T-helper 17 cell (primary cell): ENCODE data around the gene ANKLE2. TPM values are rescaled to one million over a fixed set of nuclear protein-coding genes. Genes with fewer than 3 reads are reported as not detected.

Source experiments
- ATAC-seq: fragments of 150-1000 bp; cut with Tn5 transposase; 2 replicates; pipeline ENCODE4 v1.10.0; 2021; ENCODE audit warnings: mild to moderate bottlenecking, moderate library complexity
- DNase-seq, 3 donors: peaks; one replicate each; pipeline versions ENCODE4 v3.0.0 to v3.0.0-alpha.2; 2020 to 2021
- H3K9me3 ChIP-seq: one replicate; pipeline ENCODE4 v1.7.0; 2013; ENCODE audit warnings: low read length, mild to moderate bottlenecking; ENCODE audit not compliant: control insufficient read depth, poor library complexity, severe bottlenecking
- H3K27ac Mint-ChIP-seq: one replicate; pipeline ENCODE4 v1.8.0; 2022; ENCODE audit warnings: mild to moderate bottlenecking, moderate library complexity, mixed read lengths
- H3K27me3 Mint-ChIP-seq: one replicate; pipeline ENCODE4 v1.8.0; 2022; ENCODE audit warnings: mixed read lengths
- H3K36me3 Mint-ChIP-seq: one replicate; pipeline ENCODE4 v1.8.0; 2022; ENCODE audit warnings: low read depth, mixed read lengths
- H3K4me1 Mint-ChIP-seq: one replicate; pipeline ENCODE4 v1.8.0; 2022; ENCODE audit warnings: mild to moderate bottlenecking, mixed read lengths
- H3K4me3 Mint-ChIP-seq: one replicate; pipeline ENCODE4 v1.8.0; 2022; ENCODE audit warnings: mild to moderate bottlenecking, moderate library complexity, mixed read lengths
- total RNA-seq, 4 donors: library from RNA in 2 of 4; stranded (reverse) in 2 of 4; gene quantifications; one replicate each; pipeline ENCODE4 v1.2.3 and lab custom pipeline; 2022 to 2026

ANKLE2 gene
- total RNA-seq, 2 donors from 2014 or later = 82.4 to 84.2 TPM

- H3K27me3 Mint-ChIP-seq = no peaks in the 10 kb centered on the region
- H3K4me3 Mint-ChIP-seq = peak overlapping the region; percentile 49
- peaks cover 9% of the 10 kb centered on the region for H3K36me3 Mint-ChIP-seq
- H3K4me1 Mint-ChIP-seq = peaks cover 10% of the 10 kb centered on the region
- peak overlapping the region; percentile 56 for H3K27ac Mint-ChIP-seq
- no peak for DNase-seq
- H3K9me3 ChIP-seq = no peaks in the 10 kb centered on the region
- no peak for ATAC-seq
Observed at GRCh38 chr12:132730353-132730752, 31.3 kb downstream of the ANKLE2 start.

GRCh38 chr12:132729541-132730320 lies 31.9 kb downstream of the ANKLE2 start:
- Mint-ChIP-seq H3K4me1 (peaks cover 10% of the 10 kb centered on the region), H3K36me3 (peaks cover 9% of the 10 kb centered on the region), H3K27me3 (no peaks in the 10 kb centered on the region), H3K27ac (peak overlapping the region; percentile 56), H3K4me3 (no peak overlapping the region)
- H3K9me3 ChIP-seq = no peaks in the 10 kb centered on the region
- no peak for ATAC-seq
- no peak for DNase-seq

DNA sequence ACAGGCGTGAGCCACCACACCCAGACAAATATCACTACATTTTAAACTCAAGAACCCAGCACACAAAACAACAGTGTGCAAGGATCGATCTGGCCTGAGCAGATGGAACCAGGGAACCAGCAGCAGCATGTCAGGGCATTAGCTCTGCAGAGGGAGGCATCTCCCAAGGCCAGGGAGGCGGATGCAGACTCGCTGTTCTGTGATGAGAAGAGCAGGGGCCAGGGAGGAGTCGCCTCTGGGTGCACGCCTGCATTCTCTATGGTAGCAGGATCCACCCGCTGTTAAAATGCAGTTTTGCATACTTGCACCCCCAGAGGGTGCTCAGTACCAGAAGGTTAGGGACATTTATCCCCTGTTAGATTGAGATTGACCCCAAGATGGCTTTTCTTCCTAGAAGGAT lies 33.1 kb downstream of the ANKLE2 start:
- DNase-seq = no peak
- H3K4me3 Mint-ChIP-seq = no peak overlapping the region
- H3K9me3 ChIP-seq = no peaks in the 10 kb centered on the region
- H3K36me3 Mint-ChIP-seq = peaks cover 9% of the 10 kb centered on the region
- H3K4me1 Mint-ChIP-seq = peaks cover 10% of the 10 kb centered on the region
- peak overlapping the region; percentile 75 for H3K27ac Mint-ChIP-seq
- H3K27me3 Mint-ChIP-seq = no peaks in the 10 kb centered on the region
- no peak for ATAC-seq

GRCh38 chr12:132727091-132727794 lies 34.4 kb downstream of the ANKLE2 start:
- no peak for DNase-seq
- Mint-ChIP-seq H3K36me3 (peaks cover 9% of the 10 kb centered on the region), H3K27me3 (no peaks in the 10 kb centered on the region), H3K4me1 (peaks cover 6% of the 10 kb centered on the region), H3K27ac (no peak overlapping the region), H3K4me3 (no peak overlapping the region)
- no peak for ATAC-seq
- H3K9me3 ChIP-seq = no peaks in the 10 kb centered on the region

GRCh38 chr12:132726386-132726785 lies 35.2 kb downstream of the ANKLE2 start:
- Mint-ChIP-seq H3K27ac (no peak overlapping the region), H3K4me1 (peaks cover 6% of the 10 kb centered on the region), H3K36me3 (peaks cover 6% of the 10 kb centered on the region), H3K27me3 (no peaks in the 10 kb centered on the region), H3K4me3 (no peak overlapping the region)
- H3K9me3 ChIP-seq = no peaks in the 10 kb centered on the region
- no peak for DNase-seq
- no peak for ATAC-seq

- no peaks in the 10 kb centered on the region for H3K27me3 Mint-ChIP-seq
- peaks cover 3% of the 10 kb centered on the region for H3K36me3 Mint-ChIP-seq
- no peaks in the 10 kb centered on the region for H3K9me3 ChIP-seq
- DNase-seq (no peak), ATAC-seq (no peak)
- H3K27ac Mint-ChIP-seq = no peak overlapping the region
- H3K4me3 Mint-ChIP-seq = no peak overlapping the region
- peaks cover 5% of the 10 kb centered on the region for H3K4me1 Mint-ChIP-seq
Observed at GRCh38 chr12:132724506-132725241, 37.0 kb downstream of the ANKLE2 start.

- ATAC-seq (no peak), DNase-seq (no peak)
- H3K4me3 Mint-ChIP-seq = no peak overlapping the region
- H3K36me3 Mint-ChIP-seq = peaks cover 5% of the 10 kb centered on the region
- no peak overlapping the region for H3K27ac Mint-ChIP-seq
- H3K27me3 Mint-ChIP-seq = no peaks in the 10 kb centered on the region
- H3K4me1 Mint-ChIP-seq = peaks cover under 1% of the 10 kb centered on the region
- no peaks in the 10 kb centered on the region for H3K9me3 ChIP-seq
Observed at GRCh38 chr12:132723764-132724140, 37.9 kb downstream of the ANKLE2 start.

DNA sequence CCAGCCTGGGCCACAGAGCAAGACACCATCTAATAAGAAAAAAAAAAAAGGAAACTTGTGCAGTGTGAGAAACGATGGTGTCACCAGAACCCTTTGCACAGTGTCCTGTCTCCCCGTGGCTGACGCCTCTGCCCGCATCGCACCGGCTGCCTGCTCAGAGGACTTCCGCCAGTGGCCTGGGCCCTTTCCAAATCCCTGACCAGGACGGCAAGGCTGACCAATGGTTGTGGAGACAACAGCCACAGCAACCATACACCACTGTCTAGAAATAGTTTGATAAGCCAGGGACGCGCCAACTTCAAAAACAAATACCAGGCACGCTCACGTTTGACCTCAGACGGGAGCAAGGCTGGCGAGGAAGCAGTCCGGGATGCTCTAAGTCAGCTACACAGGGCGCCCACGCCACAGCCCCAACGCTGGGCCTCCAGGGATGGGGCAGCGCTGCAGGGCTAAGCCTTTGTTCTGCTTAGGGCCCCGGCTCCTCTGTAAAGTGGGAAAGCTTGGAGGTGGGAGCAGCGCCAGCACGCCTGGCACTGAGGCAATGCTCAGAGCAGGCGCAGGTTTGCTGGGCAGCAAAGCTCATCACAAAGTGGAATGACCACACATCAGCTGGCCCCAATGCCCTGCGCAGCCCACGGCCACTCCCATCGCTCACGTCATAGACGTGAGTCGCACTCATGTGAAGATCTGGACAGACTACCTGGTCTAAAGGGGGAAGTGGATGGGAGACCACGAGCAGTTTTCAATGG lies 38.4 kb downstream of the ANKLE2 start:
- H3K4me3 Mint-ChIP-seq = no peak overlapping the region
- no peak overlapping the region for H3K27ac Mint-ChIP-seq
- no peak for DNase-seq
- no peaks in the 10 kb centered on the region for H3K9me3 ChIP-seq
- H3K36me3 Mint-ChIP-seq = peaks cover 7% of the 10 kb centered on the region
- H3K4me1 Mint-ChIP-seq = no peaks in the 10 kb centered on the region
- H3K27me3 Mint-ChIP-seq = no peaks in the 10 kb centered on the region
- no peak for ATAC-seq

DNA sequence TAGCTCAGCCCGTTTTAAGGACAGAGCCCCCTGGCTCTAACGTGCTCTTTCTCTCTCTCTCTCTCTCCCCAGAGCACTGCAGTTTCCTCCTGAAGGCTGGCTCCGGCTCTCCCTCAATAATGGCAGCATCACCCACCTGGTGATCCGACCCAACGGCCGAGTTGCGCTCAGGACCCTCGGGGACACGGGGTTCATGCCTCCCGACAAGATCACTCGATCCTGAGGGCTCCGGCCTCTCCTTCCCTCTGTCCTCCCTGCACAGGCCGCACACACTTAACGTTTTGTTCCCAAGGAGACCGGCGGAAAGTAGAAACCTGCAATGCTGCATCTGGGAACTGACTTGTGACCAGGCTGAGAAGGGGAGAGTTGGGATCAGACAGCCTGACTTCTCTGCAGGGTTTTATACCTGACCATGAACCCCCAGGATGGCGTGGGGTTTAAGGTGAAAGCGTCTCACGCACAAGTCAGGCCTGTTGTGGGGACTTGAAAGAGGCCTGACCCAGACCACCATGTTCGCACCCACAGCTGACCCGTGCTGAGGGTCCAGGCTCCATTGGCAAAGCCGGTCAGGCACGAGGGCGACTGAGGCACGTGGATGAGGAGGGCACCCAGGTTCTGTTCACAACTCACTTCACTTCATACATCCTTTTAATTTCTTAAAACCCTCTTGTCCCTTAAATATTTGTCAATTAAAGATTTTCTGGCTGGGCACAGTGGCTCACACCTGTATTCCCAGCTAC lies 40.9 kb downstream of the ANKLE2 start:
- ATAC-seq (no peak), DNase-seq (no peak)
- Mint-ChIP-seq H3K4me3 (no peak overlapping the region), H3K4me1 (no peaks in the 10 kb centered on the region), H3K27ac (no peak overlapping the region), H3K27me3 (no peaks in the 10 kb centered on the region), H3K36me3 (peaks cover 9% of the 10 kb centered on the region)
- H3K9me3 ChIP-seq = no peaks in the 10 kb centered on the region

- no peaks in the 10 kb centered on the region for H3K9me3 ChIP-seq
- Mint-ChIP-seq H3K4me3 (no peak overlapping the region), H3K36me3 (peaks cover 9% of the 10 kb centered on the region), H3K27me3 (no peaks in the 10 kb centered on the region), H3K27ac (no peak overlapping the region), H3K4me1 (no peaks in the 10 kb centered on the region)
- no peak for DNase-seq
- no peak for ATAC-seq
Observed at GRCh38 chr12:132719954-132720324, 41.7 kb downstream of the ANKLE2 start.

GRCh38 chr12:132719141-132719953 lies 42.3 kb downstream of the ANKLE2 start:
- H3K9me3 ChIP-seq = no peaks in the 10 kb centered on the region
- H3K4me3 Mint-ChIP-seq = no peak overlapping the region
- H3K4me1 Mint-ChIP-seq = peaks cover 2% of the 10 kb centered on the region
- H3K27ac Mint-ChIP-seq = no peak overlapping the region
- ATAC-seq (no peak), DNase-seq (no peak)
- H3K36me3 Mint-ChIP-seq = peaks cover 9% of the 10 kb centered on the region
- no peaks in the 10 kb centered on the region for H3K27me3 Mint-ChIP-seq

- no peaks in the 10 kb centered on the region for H3K27me3 Mint-ChIP-seq
- H3K4me3 Mint-ChIP-seq = no peak overlapping the region
- peaks cover 9% of the 10 kb centered on the region for H3K36me3 Mint-ChIP-seq
- ATAC-seq (no peak), DNase-seq (no peak)
- H3K9me3 ChIP-seq = no peaks in the 10 kb centered on the region
- H3K4me1 Mint-ChIP-seq = peaks cover 5% of the 10 kb centered on the region
- H3K27ac Mint-ChIP-seq = no peak overlapping the region
Observed at GRCh38 chr12:132718644-132719043, 43.0 kb downstream of the ANKLE2 start.
